Endodermal cell (in vitro differentiated cells): ENCODE measurements around the gene RNF17. TPM values are rescaled to one million over a fixed set of nuclear protein-coding genes. Genes with fewer than 3 reads are reported as not detected.
A peak's percentile ranks its signal among the peaks of the same experiment; 100 is the strongest.

Experiments used
- DNase-seq: peaks from one replicate; pipeline ENCODE4 v3.0.0-alpha.2; 2017
- H3K27ac ChIP-seq: 2 replicates; pipeline ENCODE4 v1.5.1; 2013; ENCODE audit warnings: mild to moderate bottlenecking, low read depth, low read length, moderate library complexity
- H3K27me3 ChIP-seq: 2 replicates; pipeline ENCODE4 v1.6.1; 2013; ENCODE audit warnings: mild to moderate bottlenecking, low read length, moderate library complexity; ENCODE audit not compliant: insufficient read depth, control insufficient read depth, poor library complexity, severe bottlenecking
- H3K36me3 ChIP-seq: 2 replicates; pipeline ENCODE4 v1.7.0; 2013; ENCODE audit warnings: mild to moderate bottlenecking, low read length, moderate library complexity; ENCODE audit not compliant: control insufficient read depth, insufficient read depth
- H3K4me1 ChIP-seq: one replicate; pipeline ENCODE4 v1.7.0; 2013; ENCODE audit warnings: low read length; ENCODE audit not compliant: control insufficient read depth, insufficient read depth
- H3K4me3 ChIP-seq: 2 replicates; pipeline ENCODE4 v1.5.1; 2013; ENCODE audit warnings: mild to moderate bottlenecking, low read length, moderate library complexity
- H3K9ac ChIP-seq: 2 replicates; pipeline ENCODE4 v1.6.1; 2013; ENCODE audit warnings: mild to moderate bottlenecking, low read length, moderate library complexity; ENCODE audit not compliant: poor library complexity, severe bottlenecking; ENCODE audit errors: extremely low read depth
- H3K9me3 ChIP-seq: 2 replicates; pipeline ENCODE4 v1.6.1; 2013; ENCODE audit warnings: mild to moderate bottlenecking, low read length, moderate library complexity; ENCODE audit not compliant: control insufficient read depth
- H3K27ac Mint-ChIP-seq: 2 replicates; pipeline ENCODE4 v1.8.0; 2020; ENCODE audit warnings: mixed read lengths
- H3K27me3 Mint-ChIP-seq: 2 replicates; pipeline ENCODE4 v1.8.0; 2021; ENCODE audit warnings: mild to moderate bottlenecking, mixed read lengths; ENCODE audit not compliant: insufficient read depth
- H3K36me3 Mint-ChIP-seq: 2 replicates; pipeline ENCODE4 v1.8.0; 2020; ENCODE audit warnings: low read depth, mixed read lengths
- H3K4me1 Mint-ChIP-seq: 2 replicates; pipeline ENCODE4 v1.8.0; 2020; ENCODE audit warnings: mixed read lengths
- H3K4me3 Mint-ChIP-seq: 2 replicates; pipeline ENCODE4 v1.8.0; 2020; ENCODE audit warnings: mild to moderate bottlenecking, moderate library complexity, mixed read lengths
- H3K9me3 Mint-ChIP-seq: 2 replicates; pipeline ENCODE4 v1.8.0; 2020; ENCODE audit warnings: mild to moderate bottlenecking, mixed read lengths
- CTCF ChIP-seq: fragments of 200-600 bp; sonication (generic); conservative IDR thresholded peaks from 2 replicates; pipeline ENCODE4 v1.5.0; 2021; ENCODE audit warnings: antibody characterized with exemption, mild to moderate bottlenecking
- WGBS, 2 experiments: methylation state at CpG; one replicate each; pipeline versions ENCODE4 v1.1.5 to v1.1.7; 2013; ENCODE audit warnings: missing lambda C conversion rate in 2 of 2, mixed read lengths in 1 of 2; ENCODE audit not compliant: insufficient coverage in 1 of 2, insufficient read length in 1 of 2; 5-methylcytosine and 5-hydroxymethylcytosine counted together
- total RNA-seq, 2 donors: library from RNA; stranded (reverse); fragmentation: NEBNext Ultra II Directional in 1 of 2; extraction: Animal tissue kit (Norgen Biotek cat#: 25700) in 1 of 2; gene quantifications; 2 replicates in 1 of 2; 3 replicates in 1 of 2; pipeline ENCODE4 v1.2.1, GENCODE V29; 2021

Gene RNF17
- total RNA-seq, 2 donors from 2014 or later, result not detected

- H3K36me3 Mint-ChIP-seq, result no peaks in the 10 kb centered on the region
- Histone ChIP-seq H3K4me3 (peak overlapping the region; percentile 98), H3K27me3 (no peaks in the 10 kb centered on the region), H3K36me3 (peaks cover 4% of the 10 kb centered on the region), H3K27ac (peak overlapping the region; percentile 88), H3K4me1 (peaks cover 5% of the 10 kb centered on the region), H3K9ac (peak overlapping the region; percentile 91), H3K9me3 (no peaks in the 10 kb centered on the region)
- TF ChIP-seq CTCF, result peak; percentile 23
- peaks cover 13% of the 10 kb centered on the region for H3K9me3 Mint-ChIP-seq
- 6 to 7% methylated on average over 19 to 60 of the region's 60 CpGs for WGBS, 2 experiments
- DNase-seq, result peak; percentile 99
- H3K4me1 Mint-ChIP-seq, result peaks cover 16% of the 10 kb centered on the region
- H3K4me3 Mint-ChIP-seq, result peak overlapping the region; percentile 95
- no peaks in the 10 kb centered on the region for H3K27me3 Mint-ChIP-seq
- H3K27ac Mint-ChIP-seq, result peak overlapping the region; percentile 99
Measured at GRCh38 chr13:24922745-24923591, 159.0 kb downstream of the RNF17 start.

- no peak overlapping the region for H3K27ac Mint-ChIP-seq
- WGBS, 2 experiments, result 81 to 87% methylated on average over 12 to 15 of the region's 15 CpGs
- H3K4me3 ChIP-seq, result no peak overlapping the region
- no peak overlapping the region for H3K4me3 Mint-ChIP-seq
- H3K4me1 ChIP-seq, result peaks cover 3% of the 10 kb centered on the region
- DNase-seq, result no peak
- peaks cover 17% of the 10 kb centered on the region for H3K9me3 Mint-ChIP-seq
- H3K36me3 Mint-ChIP-seq, result no peaks in the 10 kb centered on the region
- H3K27me3 Mint-ChIP-seq, result peaks cover 8% of the 10 kb centered on the region
- no peak overlapping the region for H3K27ac ChIP-seq
- peaks cover 16% of the 10 kb centered on the region for H3K4me1 Mint-ChIP-seq
- no peak overlapping the region for H3K9ac ChIP-seq
- peaks cover 2% of the 10 kb centered on the region for H3K9me3 ChIP-seq
- TF ChIP-seq CTCF, result no peak
- peaks cover 4% of the 10 kb centered on the region for H3K36me3 ChIP-seq
- no peaks in the 10 kb centered on the region for H3K27me3 ChIP-seq
Measured at GRCh38 chr13:24925318-24926231, 161.6 kb downstream of the RNF17 start.

GRCh38 chr13:24927810-24928404 is 163.9 kb downstream of the RNF17 start:
- DNase-seq, result no peak
- Mint-ChIP-seq H3K27ac (no peak overlapping the region), H3K9me3 (peaks cover 17% of the 10 kb centered on the region), H3K27me3 (peaks cover 24% of the 10 kb centered on the region), H3K4me1 (peaks cover 14% of the 10 kb centered on the region), H3K36me3 (no peaks in the 10 kb centered on the region), H3K4me3 (no peak overlapping the region)
- Histone ChIP-seq H3K4me1 (peaks cover 3% of the 10 kb centered on the region), H3K9ac (no peak overlapping the region), H3K36me3 (peaks cover 4% of the 10 kb centered on the region), H3K9me3 (peaks cover 4% of the 10 kb centered on the region), H3K27me3 (no peaks in the 10 kb centered on the region), H3K4me3 (no peak overlapping the region), H3K27ac (no peak overlapping the region)
- TF ChIP-seq CTCF, result no peak
- 93% methylated on average over 3 to 4 of the region's 4 CpGs for WGBS, 2 experiments
